ENCODE measurements around the gene ERBB4. TPM values are rescaled to one million over a fixed set of nuclear protein-coding genes. Genes with fewer than 3 reads are reported as not detected.

ERBB4 gene
- total RNA-seq, 4 donors from 2014 or later: 0.04 to 0.57 (median 0.35) TPM; not detected in 1

- H3K4me3 ChIP-seq: no peak overlapping the region
- H3K27ac ChIP-seq: no peak overlapping the region
- no peaks in the 10 kb centered on the region for H3K36me3 ChIP-seq
- no peaks in the 10 kb centered on the region for H3K4me1 ChIP-seq
- WGBS, 2 donors: 66 to 67% methylated on average over 3 of the region's 3 CpGs
- DNase-seq: no peak
- H3K9me3 ChIP-seq: no peaks in the 10 kb centered on the region
- TF ChIP-seq POLR2A (IDR thresholded peaks at IDR 0.05) (no peak), CTCF (IDR thresholded peaks at IDR 0.05) (no peak)
- intact Hi-C loops (cut with DNase I): no loop called here
- no peaks in the 10 kb centered on the region for H3K27me3 ChIP-seq
These were observed 1068.9 kb downstream of the ERBB4 start for GRCh38 chr2:211469664-211470059.

- no peak overlapping the region for H3K4me3 ChIP-seq
- no peaks in the 10 kb centered on the region for H3K9me3 ChIP-seq
- TF ChIP-seq CTCF (IDR thresholded peaks at IDR 0.05): no peak
- no peak for TF ChIP-seq POLR2A (IDR thresholded peaks at IDR 0.05)
- no peaks in the 10 kb centered on the region for H3K27me3 ChIP-seq
- H3K4me1 ChIP-seq: no peaks in the 10 kb centered on the region
- intact Hi-C loops (cut with DNase I): no loop called here
- 32 to 46% methylated on average over 4 of the region's 4 CpGs for WGBS, 2 donors
- no peaks in the 10 kb centered on the region for H3K36me3 ChIP-seq
- no peak for DNase-seq
- no peak overlapping the region for H3K27ac ChIP-seq
These were observed 1069.5 kb downstream of the ERBB4 start for GRCh38 chr2:211468877-211469663.

GRCh38 chr2:211468217-211468616, 1070.4 kb downstream of the ERBB4 start:
- WGBS, 2 donors: 54 to 57% methylated on average over 4 of the region's 4 CpGs
- H3K4me1 ChIP-seq: no peaks in the 10 kb centered on the region
- H3K4me3 ChIP-seq: no peak overlapping the region
- no peaks in the 10 kb centered on the region for H3K9me3 ChIP-seq
- intact Hi-C loops (cut with DNase I): no loop called here
- no peak overlapping the region for H3K27ac ChIP-seq
- H3K27me3 ChIP-seq: no peaks in the 10 kb centered on the region
- DNase-seq: no peak
- TF ChIP-seq CTCF (IDR thresholded peaks at IDR 0.05) (no peak), POLR2A (IDR thresholded peaks at IDR 0.05) (no peak)
- H3K36me3 ChIP-seq: no peaks in the 10 kb centered on the region

GRCh38 chr2:211463397-211463796, 1075.2 kb downstream of the ERBB4 start:
- Histone ChIP-seq H3K9me3 (no peaks in the 10 kb centered on the region), H3K27me3 (no peaks in the 10 kb centered on the region), H3K27ac (no peak overlapping the region), H3K36me3 (no peaks in the 10 kb centered on the region), H3K4me1 (no peaks in the 10 kb centered on the region), H3K4me3 (no peak overlapping the region)
- intact Hi-C loops (cut with DNase I): no loop called here
- TF ChIP-seq POLR2A (IDR thresholded peaks at IDR 0.05) (no peak), CTCF (IDR thresholded peaks at IDR 0.05) (no peak)
- DNase-seq: no peak
- 61 to 69% methylated on average over 3 of the region's 3 CpGs for WGBS, 2 donors

- DNase-seq: no peak
- H3K36me3 ChIP-seq: no peaks in the 10 kb centered on the region
- no peak overlapping the region for H3K4me3 ChIP-seq
- H3K9me3 ChIP-seq: no peaks in the 10 kb centered on the region
- H3K4me1 ChIP-seq: no peaks in the 10 kb centered on the region
- intact Hi-C loops (cut with DNase I): no loop called here
- 89 to 90% methylated on average over 1 of the region's 1 CpG for WGBS, 2 donors
- no peak for TF ChIP-seq CTCF (IDR thresholded peaks at IDR 0.05)
- no peak for TF ChIP-seq POLR2A (IDR thresholded peaks at IDR 0.05)
- no peak overlapping the region for H3K27ac ChIP-seq
- no peaks in the 10 kb centered on the region for H3K27me3 ChIP-seq
These were observed 1079.6 kb downstream of the ERBB4 start for GRCh38 chr2:211458974-211459373.

All from esophagus squamous epithelium (tissue), 5 donors.